ENCODE measurements around the gene IL16.

Gene IL16

DNA sequence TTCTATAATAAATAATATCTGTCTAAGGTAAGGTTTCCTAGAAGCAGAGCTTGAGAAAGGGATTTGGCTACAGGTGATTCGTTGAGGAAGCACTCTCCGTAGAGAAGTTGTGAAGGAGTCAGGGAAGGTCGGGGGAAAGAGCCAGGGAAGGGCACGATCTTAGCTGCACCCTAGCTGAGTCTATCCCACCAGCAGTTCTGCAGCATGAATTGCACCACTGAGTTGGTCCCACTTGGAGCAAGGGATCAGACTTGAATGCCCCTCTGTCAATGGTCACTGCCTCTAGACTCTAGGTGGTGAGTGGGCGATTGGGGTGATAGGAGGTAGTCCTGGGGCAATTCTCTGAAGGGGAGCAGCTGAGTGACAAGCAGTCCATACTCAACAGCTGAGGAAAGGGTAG, 163.8 kb downstream of the IL16 start:
- H3K27ac Mint-ChIP-seq (ENCODE audit: low read depth) = no peak overlapping the region
- DNase-seq (ENCODE audit: low spot score in 2 of 2) = no peak
- ATAC-seq (replicated peaks; ENCODE audit: extremely low read depth, poor library complexity, severe bottlenecking) = no peak
- H3K36me3 Mint-ChIP-seq (ENCODE audit: insufficient read depth) = no peaks in the 10 kb centered on the region
- no peaks in the 10 kb centered on the region for H3K9me3 Mint-ChIP-seq
- no peaks in the 10 kb centered on the region for H3K4me1 Mint-ChIP-seq
- H3K27me3 Mint-ChIP-seq = peaks cover 8% of the 10 kb centered on the region
- no peak overlapping the region for H3K4me3 Mint-ChIP-seq

DNA sequence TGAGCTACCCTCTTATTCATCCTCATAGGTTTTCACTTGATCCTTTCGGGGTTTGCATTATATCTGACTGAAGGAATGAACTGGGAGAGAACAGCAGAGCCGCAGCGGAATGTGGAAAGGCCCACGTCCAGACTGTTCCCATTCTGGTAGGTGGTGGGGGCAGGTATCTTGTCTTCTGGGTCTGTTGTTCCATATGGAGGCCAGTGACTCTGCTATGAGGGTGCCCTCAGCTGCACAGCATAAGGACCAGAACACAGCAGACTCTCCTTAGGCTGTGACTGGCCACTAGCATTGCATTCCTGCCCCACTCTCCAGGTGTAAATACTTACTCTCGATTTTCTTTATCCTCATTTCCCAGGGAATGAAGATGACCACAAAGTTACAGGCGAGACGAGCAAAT, 165.2 kb downstream of the IL16 start:
- Mint-ChIP-seq H3K27me3 (peaks cover 8% of the 10 kb centered on the region), H3K4me3 (no peak overlapping the region), H3K36me3 (ENCODE audit: insufficient read depth) (no peaks in the 10 kb centered on the region), H3K9me3 (no peaks in the 10 kb centered on the region), H3K27ac (ENCODE audit: low read depth) (no peak overlapping the region), H3K4me1 (no peaks in the 10 kb centered on the region)
- no peak for ATAC-seq (replicated peaks; ENCODE audit: extremely low read depth, poor library complexity, severe bottlenecking)
- DNase-seq (ENCODE audit: low spot score in 2 of 2) = no peak

DNA sequence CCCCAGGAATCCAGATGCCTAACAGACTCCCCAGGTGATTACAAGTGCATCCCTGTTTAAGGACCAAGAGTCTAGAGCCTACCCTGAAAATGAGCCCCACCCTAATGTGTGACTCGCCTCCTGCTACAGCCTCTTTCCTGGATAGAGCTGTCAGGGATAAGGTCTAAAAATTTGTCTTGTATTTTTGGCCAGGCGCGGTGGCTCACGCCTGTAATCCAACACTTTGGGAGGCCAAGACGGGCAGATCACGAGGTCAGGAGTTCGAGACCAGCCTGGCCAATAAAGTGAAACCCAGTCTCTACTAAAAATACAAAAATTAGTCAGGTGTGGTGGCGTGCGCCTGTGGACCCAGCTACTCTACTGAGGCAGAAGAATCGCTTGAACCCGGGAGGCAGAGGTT, 166.1 kb downstream of the IL16 start:
- Mint-ChIP-seq H3K27me3 (peaks cover 8% of the 10 kb centered on the region), H3K9me3 (no peaks in the 10 kb centered on the region), H3K36me3 (ENCODE audit: insufficient read depth) (no peaks in the 10 kb centered on the region), H3K27ac (ENCODE audit: low read depth) (no peak overlapping the region), H3K4me3 (no peak overlapping the region), H3K4me1 (no peaks in the 10 kb centered on the region)
- no peak for DNase-seq (ENCODE audit: low spot score in 2 of 2)
- no peak for ATAC-seq (replicated peaks; ENCODE audit: extremely low read depth, poor library complexity, severe bottlenecking)

DNA sequence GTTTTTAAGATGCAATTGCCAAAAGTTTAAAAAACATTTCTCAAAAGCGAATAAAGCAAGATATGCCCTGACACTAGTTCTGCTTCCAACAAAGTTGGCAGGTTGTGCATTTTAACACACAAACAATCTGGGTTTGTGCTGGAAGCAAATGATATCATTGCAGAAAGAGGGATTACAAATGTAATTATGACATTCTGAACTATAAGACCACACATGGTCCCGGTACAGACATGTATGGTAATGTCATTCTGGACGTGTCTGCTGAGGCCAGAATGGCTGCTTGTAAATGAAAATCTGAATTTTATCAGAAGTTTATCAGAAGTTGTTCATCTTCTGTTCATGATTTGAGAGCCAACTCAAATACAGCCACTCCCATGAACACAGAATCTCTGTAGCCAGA, 166.6 kb downstream of the IL16 start:
- H3K4me3 Mint-ChIP-seq = no peak overlapping the region

More for the DNA sequence above, 166.6 kb downstream of the IL16 start:
- DNase-seq (ENCODE audit: low spot score in 2 of 2) (no peak), ATAC-seq (replicated peaks; ENCODE audit: extremely low read depth, poor library complexity, severe bottlenecking) (no peak)
- Mint-ChIP-seq H3K9me3 (no peaks in the 10 kb centered on the region), H3K27ac (ENCODE audit: low read depth) (no peak overlapping the region), H3K27me3 (peaks cover 8% of the 10 kb centered on the region), H3K4me1 (no peaks in the 10 kb centered on the region), H3K36me3 (ENCODE audit: insufficient read depth) (no peaks in the 10 kb centered on the region)
